Smooth muscle cell (in vitro differentiated cells): ENCODE data around the gene SRP9. TPM values are rescaled to one million over a fixed set of nuclear protein-coding genes. Genes with fewer than 3 reads are reported as not detected.
A peak's percentile ranks its signal among the peaks of the same experiment; 100 is the strongest.
"Not testable (repeated sequence)": the region's sequence is repeated elsewhere in the genome, so short reads cannot be mapped to it uniquely, and the experiment has no call there.

Source experiments
- DNase-seq: peaks from one replicate; lab custom pipeline; 2025; ENCODE audit not compliant: unreplicated experiment; lab: John Stamatoyannopoulos, UW
- H2AFZ ChIP-seq: fragments of 200-600 bp; sonication (generic); 2 replicates; pipeline ENCODE4 v1.6.0; 2016; ENCODE audit warnings: antibody characterized with exemption, low read depth, mild to moderate bottlenecking
- H3F3A ChIP-seq: fragments of 200-600 bp; sonication (generic); 2 replicates; pipeline ENCODE4 v1.6.0; 2017; ENCODE audit warnings: antibody characterized with exemption, low read depth
- H3K27ac ChIP-seq: fragments of 200-600 bp; sonication (generic); 2 replicates; pipeline ENCODE4 v1.5.1; 2016; ENCODE audit warnings: low read depth, mild to moderate bottlenecking
- H3K27me3 ChIP-seq: fragments of 200-600 bp; sonication (generic); 2 replicates; pipeline ENCODE4 v1.6.1; 2016; ENCODE audit warnings: low read depth, mild to moderate bottlenecking
- H3K36me3 ChIP-seq: fragments of 200-600 bp; sonication (generic); 2 replicates; pipeline ENCODE4 v1.5.1; 2016; ENCODE audit warnings: low read depth
- H3K4me1 ChIP-seq: fragments of 200-600 bp; sonication (generic); 2 replicates; pipeline ENCODE4 v1.5.1; 2016; ENCODE audit warnings: low read depth
- H3K4me2 ChIP-seq: fragments of 200-600 bp; sonication (generic); 2 replicates; pipeline ENCODE4 v1.6.0; 2016; ENCODE audit warnings: mild to moderate bottlenecking
- H3K4me3 ChIP-seq: fragments of 200-600 bp; sonication (generic); 2 replicates; pipeline ENCODE4 v1.5.1; 2016; ENCODE audit warnings: mild to moderate bottlenecking
- H3K79me2 ChIP-seq: fragments of 200-600 bp; sonication (generic); 2 replicates; pipeline ENCODE4 v1.6.0; 2016; ENCODE audit warnings: low read depth, mild to moderate bottlenecking
- H3K9ac ChIP-seq: fragments of 200-600 bp; sonication (generic); 2 replicates; pipeline ENCODE4 v1.6.0; 2016; ENCODE audit warnings: low read depth
- H3K9me3 ChIP-seq: fragments of 200-600 bp; sonication (generic); replicated peaks from 2 replicates; pipeline ENCODE4 v1.5.1; 2016; ENCODE audit warnings: low read depth
- H4K20me1 ChIP-seq: fragments of 200-600 bp; sonication (generic); 2 replicates; pipeline ENCODE4 v1.6.0; 2016; ENCODE audit warnings: low read depth
- CTCF ChIP-seq: fragments of 200-600 bp; sonication (generic); IDR thresholded peaks from 2 replicates; pipeline ENCODE4 v1.5.1; 2017; ENCODE audit warnings: borderline replicate concordance, mild to moderate bottlenecking, antibody characterized with exemption; ENCODE audit not compliant: insufficient read depth, poor library complexity, severe bottlenecking
- WGBS: methylation state at CpG from one replicate; pipeline ENCODE4 v1.1.7; 2016; ENCODE audit warnings: low lambda C conversion rate; 5-methylcytosine and 5-hydroxymethylcytosine counted together
- polyA plus RNA-seq: library from polyadenylated mRNA; unstranded; fragments of >200 nt; fragmentation: Nextera tagmentation; extraction: Ambion mirVana; gene quantifications from 2 replicates; pipeline ENCODE4 v1.2.1, GENCODE V29; 2016
- total RNA-seq: library from RNA; depleted of rRNA; stranded (reverse); fragments of >200 nt; gene quantifications from 2 replicates; pipeline ENCODE4 v1.2.3, GENCODE V29; 2014

SRP9 gene
- total and polyA plus RNA-seq, 2 experiments from 2014 or later = 301 to 394 TPM

GRCh38 chr1:225814381-225814780, 36.8 kb downstream of the SRP9 start:
- Histone ChIP-seq H3K27me3 (no peaks in the 10 kb centered on the region), H3K4me3 (no peak overlapping the region), H4K20me1 (peaks cover 21% of the 10 kb centered on the region), H3K4me1 (peaks cover 35% of the 10 kb centered on the region), H3K4me2 (peak overlapping the region; percentile 62), H3K27ac (peak overlapping the region; percentile 19), H3K79me2 (peaks cover 20% of the 10 kb centered on the region), H2AFZ (no peak overlapping the region), H3F3A (peaks cover 28% of the 10 kb centered on the region), H3K9ac (no peak overlapping the region), H3K9me3 (no peaks in the 10 kb centered on the region), H3K36me3 (no peaks in the 10 kb centered on the region)
- WGBS = 79% methylated on average over 7 of the region's 7 CpGs
- no peak for TF ChIP-seq CTCF
- no peak for DNase-seq

GRCh38 chr1:225815090-225815489, 37.5 kb downstream of the SRP9 start:
- H3K4me3 ChIP-seq, H3K27ac ChIP-seq, H3K36me3 ChIP-seq, H3K27me3 ChIP-seq, H3K9ac ChIP-seq, H2AFZ ChIP-seq, H3K4me2 ChIP-seq, DNase-seq, H3K9me3 ChIP-seq: not testable (repeated sequence)
- Histone ChIP-seq H3K79me2 (peaks cover 24% of the 10 kb centered on the region), H4K20me1 (peaks cover 21% of the 10 kb centered on the region), H3F3A (peaks cover 28% of the 10 kb centered on the region), H3K4me1 (peaks cover 35% of the 10 kb centered on the region)
- 97% methylated on average over 6 of the region's 7 CpGs for WGBS

- Histone ChIP-seq H3K4me3 (no peak overlapping the region), H3F3A (peaks cover 28% of the 10 kb centered on the region), H3K4me2 (no peak overlapping the region), H3K9me3 (no peaks in the 10 kb centered on the region), H4K20me1 (peaks cover 21% of the 10 kb centered on the region), H3K27me3 (no peaks in the 10 kb centered on the region), H2AFZ (no peak overlapping the region), H3K4me1 (peaks cover 35% of the 10 kb centered on the region), H3K79me2 (peaks cover 24% of the 10 kb centered on the region), H3K36me3 (no peaks in the 10 kb centered on the region), H3K27ac (no peak overlapping the region), H3K9ac (no peak overlapping the region)
- no peak for DNase-seq
- TF ChIP-seq CTCF = no peak
- 90% methylated on average over 17 of the region's 17 CpGs for WGBS
Observed at GRCh38 chr1:225815526-225816178, 38.0 kb downstream of the SRP9 start.

GRCh38 chr1:225816643-225817538, 39.3 kb downstream of the SRP9 start:
- no peaks in the 10 kb centered on the region for H3K36me3 ChIP-seq
- no peaks in the 10 kb centered on the region for H3K9me3 ChIP-seq
- no peak for DNase-seq
- no peak overlapping the region for H3K4me3 ChIP-seq
- TF ChIP-seq CTCF = no peak
- no peak overlapping the region for H3K9ac ChIP-seq
- H3K27ac ChIP-seq = peak overlapping the region; percentile 63
- peaks cover 28% of the 10 kb centered on the region for H3F3A ChIP-seq
- H3K4me2 ChIP-seq = peak overlapping the region; percentile 20
- 40% methylated on average over 16 of the region's 17 CpGs for WGBS
- peaks cover 10% of the 10 kb centered on the region for H4K20me1 ChIP-seq
- peaks cover 24% of the 10 kb centered on the region for H3K79me2 ChIP-seq
- H3K4me1 ChIP-seq = peaks cover 30% of the 10 kb centered on the region
- H2AFZ ChIP-seq = no peak overlapping the region
- H3K27me3 ChIP-seq = no peaks in the 10 kb centered on the region
